Right lobe of liver (tissue), 4 donors: ENCODE results near the gene FAS.

ENCODE experiments used
- POLR2A ChIP-seq: fragments of 450-650 bp; IDR thresholded peaks from one replicate; pipeline ENCODE4 v1.6.1; 2017; ENCODE audit warnings: antibody characterized with exemption, mild to moderate bottlenecking
- TF ChIP-seq, protein P1 (sequence below), 4 donors: fragments of 200-600 bp in 3 of 4; fragments of 450-650 bp in 1 of 4; IDR thresholded peaks; one replicate each; pipeline versions ENCODE4 v1.5.1 to v1.8.0; 2016 to 2022; ENCODE audit warnings: antibody characterized with exemption in 4 of 4, mild to moderate bottlenecking in 2 of 4
- donor health status: DM: no; HTN: no; CAD: no.
- donor health status: DM: no; HTN: no; CAD: no.
- donor health status: DM: no; HTN: yes; CAD: no.

DNA sequence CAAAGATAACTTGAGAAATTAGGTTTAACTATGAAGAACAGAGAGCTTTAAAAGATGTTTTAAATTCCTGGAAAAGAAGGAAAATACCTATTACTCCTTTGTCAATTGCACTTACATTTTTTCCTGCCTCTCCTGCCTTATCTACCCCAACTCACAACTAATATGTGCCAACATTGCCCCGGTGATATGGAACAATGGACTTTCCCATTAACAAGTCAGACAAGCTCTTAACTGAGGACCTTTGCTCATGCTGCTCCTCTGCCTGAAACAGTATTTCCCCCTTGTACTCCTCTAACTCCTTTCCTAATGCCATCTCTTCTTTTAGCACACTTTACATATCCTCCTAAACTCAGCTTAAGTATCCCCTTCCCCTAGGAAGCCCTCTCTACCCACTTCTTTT, 33.2 kb upstream of the FAS start:
- TF ChIP-seq, protein P1, sequence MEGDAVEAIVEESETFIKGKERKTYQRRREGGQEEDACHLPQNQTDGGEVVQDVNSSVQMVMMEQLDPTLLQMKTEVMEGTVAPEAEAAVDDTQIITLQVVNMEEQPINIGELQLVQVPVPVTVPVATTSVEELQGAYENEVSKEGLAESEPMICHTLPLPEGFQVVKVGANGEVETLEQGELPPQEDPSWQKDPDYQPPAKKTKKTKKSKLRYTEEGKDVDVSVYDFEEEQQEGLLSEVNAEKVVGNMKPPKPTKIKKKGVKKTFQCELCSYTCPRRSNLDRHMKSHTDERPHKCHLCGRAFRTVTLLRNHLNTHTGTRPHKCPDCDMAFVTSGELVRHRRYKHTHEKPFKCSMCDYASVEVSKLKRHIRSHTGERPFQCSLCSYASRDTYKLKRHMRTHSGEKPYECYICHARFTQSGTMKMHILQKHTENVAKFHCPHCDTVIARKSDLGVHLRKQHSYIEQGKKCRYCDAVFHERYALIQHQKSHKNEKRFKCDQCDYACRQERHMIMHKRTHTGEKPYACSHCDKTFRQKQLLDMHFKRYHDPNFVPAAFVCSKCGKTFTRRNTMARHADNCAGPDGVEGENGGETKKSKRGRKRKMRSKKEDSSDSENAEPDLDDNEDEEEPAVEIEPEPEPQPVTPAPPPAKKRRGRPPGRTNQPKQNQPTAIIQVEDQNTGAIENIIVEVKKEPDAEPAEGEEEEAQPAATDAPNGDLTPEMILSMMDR (IDR thresholded peaks at IDR 0.05) = no peak
- no peak for TF ChIP-seq POLR2A
